Measurements from ENCODE around the gene FAAP20. TPM values are rescaled to one million over a fixed set of nuclear protein-coding genes. Genes with fewer than 3 reads are reported as not detected.

FAAP20 gene
- total and polyA plus RNA-seq, 9 of the 15 experiments (the other 6 are each of a cell fraction or from before 2014, with no cell fraction given): 0.58 to 143 (median 9.9) TPM

GRCh38 chr1:2200308-2200943 is 5.9 kb upstream of the FAAP20 start:
- H3K4me3 ChIP-seq: peak overlapping the region; percentile 50; the same call in 1 of the 2 replicates
- POLR2A ChIA-PET: interaction anchor here (0.9 to 1.6 kb wide), 5 partner anchors 12 to 191 kb away, joined by 3 to 6 read pairs (median 4); partner anchors contain the start of genes MORN1 and RER1

More at GRCh38 chr1:2200308-2200943, 5.9 kb upstream of the FAAP20 start:
- H2AFZ ChIP-seq (ENCODE audit: low read depth, low read length): no peak overlapping the region
- peak overlapping the region; percentile 54 for H3K4me2 ChIP-seq (ENCODE audit: insufficient read depth, low read length)
- no peaks in the 10 kb centered on the region for H3K27me3 ChIP-seq (ENCODE audit: control insufficient read depth in 2 of 2, insufficient read depth in 2 of 2, low read length in 2 of 2)
- peak overlapping the region; percentile 11 to 74; a peak in 3 of 4 replicates for H3K9ac ChIP-seq (ENCODE audit: insufficient read depth in 1 of 2, low read depth in 2 of 2, low read length in 2 of 2)
- no peaks in the 10 kb centered on the region for H3K9me3 ChIP-seq (replicated peaks; ENCODE audit: control insufficient read depth, insufficient read depth, low read depth, low read length)
- TF ChIP-seq RBBP5 (IDR thresholded peaks at IDR 0.05; ENCODE audit: borderline replicate concordance, insufficient read depth, low read length, poor library complexity, severe bottlenecking) (peak; percentile 19), MLLT1 (IDR thresholded peaks at IDR 0.05) (peak in 1 of 2 experiments; percentile 63; a peak in 1 of 4 replicates), TFAP4 (CRISPR knock-in tag; IDR thresholded peaks at IDR 0.05; ENCODE audit: borderline replicate concordance) (peak; percentile 6; the same call in 1 of the 2 replicates), FOXA3 (CRISPR knock-in tag; conservative IDR thresholded peaks at IDR 0.05 in 1 of 2, IDR thresholded peaks at IDR 0.05 in 1 of 2) (no peak), MBD1 (CRISPR knock-in tag; IDR thresholded peaks at IDR 0.05) (no peak), POLR3G (IDR thresholded peaks at IDR 0.05; ENCODE audit: extremely low read depth, insufficient read length, insufficient replicate concordance) (no peak), EP400 (IDR thresholded peaks at IDR 0.05) (no peak), HLTF (IDR thresholded peaks at IDR 0.05) (no peak), TBP (optimal IDR thresholded peaks at IDR 0.05; ENCODE audit: low read depth, low read length) (peak; percentile 26), ZNF140 (CRISPR knock-in tag; IDR thresholded peaks at IDR 0.05) (no peak), ZNF551 (CRISPR knock-in tag; IDR thresholded peaks at IDR 0.05) (no peak), ZBTB7A (IDR thresholded peaks at IDR 0.05; ENCODE audit: borderline replicate concordance, control insufficient read depth, low read depth, low read length) (peak; percentile 30; the same call in 1 of the 2 replicates)
- ATAC-seq (no peak), DNase-seq (ENCODE audit: extremely low read depth in 1 of 4, low spot score in 3 of 4) (peak in 1 of 4 experiments; percentile 19), FAIRE-seq (no peak)
- peaks cover 37 to 76% of the 10 kb centered on the region in 2 experiments for H3K4me1 ChIP-seq (replicated peaks in 1 of 2; ENCODE audit: control insufficient read depth in 2 of 2, insufficient read depth in 2 of 2, low read length in 2 of 2)
- H3K9me1 ChIP-seq (ENCODE audit: control insufficient read depth, insufficient read depth, low read length): no peaks in the 10 kb centered on the region
- peaks cover 26% of the 10 kb centered on the region; the same call in 2 of the 3 replicates for H3K79me2 ChIP-seq (ENCODE audit: control insufficient read depth, insufficient read depth, low read length)
- 55% methylated on average over 21 of the region's 21 CpGs for WGBS (ENCODE audit: insufficient coverage, low coverage, missing lambda C conversion rate)
- CTCF ChIA-PET (ENCODE audit: low intra/inter-chr PET ratio): no interaction called here
- H3K36me3 ChIP-seq (ENCODE audit: control insufficient read depth, insufficient read depth, low read length): no peaks in the 10 kb centered on the region
- BruUV-seq (replicated peaks): no TSS peak
- H4K20me1 ChIP-seq (replicated peaks; ENCODE audit: control insufficient read depth, insufficient read depth, low read length): no peaks in the 10 kb centered on the region
- H3K27ac ChIP-seq (ENCODE audit: extremely low read depth, low read depth, low read length): no peak overlapping the region
- intact Hi-C loops (cut with micrococcal nuclease) (no loop called here), in situ Hi-C loops (cut with MboI) (no loop called here)
